ENCODE data around the gene DHRS7.

DNA sequence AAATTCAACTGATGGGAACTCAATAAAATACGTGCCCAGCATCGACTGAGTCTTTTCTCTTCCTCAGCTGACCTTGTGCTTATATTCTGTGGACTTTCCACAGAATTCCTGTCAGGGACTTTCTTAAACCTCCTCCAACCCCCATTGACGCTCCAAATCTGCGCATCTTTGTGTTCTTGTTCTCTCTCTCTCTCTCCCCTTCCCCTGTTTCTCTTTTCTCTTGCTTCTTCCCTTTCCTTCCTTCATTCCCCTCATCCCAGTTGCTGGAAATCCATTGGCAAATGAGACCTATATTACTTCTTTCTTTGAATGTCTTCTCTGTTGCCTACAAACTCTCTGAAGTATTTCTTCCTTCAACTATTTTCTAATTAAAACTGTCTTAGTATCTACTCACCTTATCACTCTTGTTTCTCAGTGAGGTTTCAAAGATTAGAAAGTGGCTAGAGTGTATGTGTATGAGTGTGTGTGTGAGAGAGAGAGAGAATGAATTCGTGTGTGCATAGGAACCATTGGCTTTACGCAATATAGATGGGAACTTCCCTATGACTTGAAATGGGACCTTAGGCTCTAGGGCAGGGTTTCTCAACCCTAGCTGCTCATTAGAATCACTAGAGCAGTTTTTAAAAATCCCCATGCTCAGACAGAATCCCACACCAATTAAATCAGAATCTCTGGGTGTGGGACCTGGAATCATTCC lies 41.8 kb upstream of the DHRS7 start:
- TF ChIP-seq, protein P1, sequence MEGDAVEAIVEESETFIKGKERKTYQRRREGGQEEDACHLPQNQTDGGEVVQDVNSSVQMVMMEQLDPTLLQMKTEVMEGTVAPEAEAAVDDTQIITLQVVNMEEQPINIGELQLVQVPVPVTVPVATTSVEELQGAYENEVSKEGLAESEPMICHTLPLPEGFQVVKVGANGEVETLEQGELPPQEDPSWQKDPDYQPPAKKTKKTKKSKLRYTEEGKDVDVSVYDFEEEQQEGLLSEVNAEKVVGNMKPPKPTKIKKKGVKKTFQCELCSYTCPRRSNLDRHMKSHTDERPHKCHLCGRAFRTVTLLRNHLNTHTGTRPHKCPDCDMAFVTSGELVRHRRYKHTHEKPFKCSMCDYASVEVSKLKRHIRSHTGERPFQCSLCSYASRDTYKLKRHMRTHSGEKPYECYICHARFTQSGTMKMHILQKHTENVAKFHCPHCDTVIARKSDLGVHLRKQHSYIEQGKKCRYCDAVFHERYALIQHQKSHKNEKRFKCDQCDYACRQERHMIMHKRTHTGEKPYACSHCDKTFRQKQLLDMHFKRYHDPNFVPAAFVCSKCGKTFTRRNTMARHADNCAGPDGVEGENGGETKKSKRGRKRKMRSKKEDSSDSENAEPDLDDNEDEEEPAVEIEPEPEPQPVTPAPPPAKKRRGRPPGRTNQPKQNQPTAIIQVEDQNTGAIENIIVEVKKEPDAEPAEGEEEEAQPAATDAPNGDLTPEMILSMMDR (conservative IDR thresholded peaks at IDR 0.05; ENCODE audit: low read depth in 2 of 2): no peak
- TF ChIP-seq EZH2 (IDR thresholded peaks at IDR 0.05; ENCODE audit: low read depth, unreplicated experiment) (no peak), POLR2AphosphoS5 (IDR thresholded peaks at IDR 0.05; ENCODE audit: low read depth) (no peak)
- TF ChIP-seq, protein P2, sequence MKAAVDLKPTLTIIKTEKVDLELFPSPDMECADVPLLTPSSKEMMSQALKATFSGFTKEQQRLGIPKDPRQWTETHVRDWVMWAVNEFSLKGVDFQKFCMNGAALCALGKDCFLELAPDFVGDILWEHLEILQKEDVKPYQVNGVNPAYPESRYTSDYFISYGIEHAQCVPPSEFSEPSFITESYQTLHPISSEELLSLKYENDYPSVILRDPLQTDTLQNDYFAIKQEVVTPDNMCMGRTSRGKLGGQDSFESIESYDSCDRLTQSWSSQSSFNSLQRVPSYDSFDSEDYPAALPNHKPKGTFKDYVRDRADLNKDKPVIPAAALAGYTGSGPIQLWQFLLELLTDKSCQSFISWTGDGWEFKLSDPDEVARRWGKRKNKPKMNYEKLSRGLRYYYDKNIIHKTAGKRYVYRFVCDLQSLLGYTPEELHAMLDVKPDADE (IDR thresholded peaks at IDR 0.05): no peak
